GM21381 (cell line): ENCODE measurements around the gene CKLF.

Experiments
- ATAC-seq: cut with Tn5 transposase; IDR thresholded peaks from one replicate; pipeline ENCODE4 v1.9.1; 2021; ENCODE audit warnings: mild to moderate bottlenecking, moderate library complexity; ENCODE audit not compliant: unreplicated experiment

The CKLF gene

DNA sequence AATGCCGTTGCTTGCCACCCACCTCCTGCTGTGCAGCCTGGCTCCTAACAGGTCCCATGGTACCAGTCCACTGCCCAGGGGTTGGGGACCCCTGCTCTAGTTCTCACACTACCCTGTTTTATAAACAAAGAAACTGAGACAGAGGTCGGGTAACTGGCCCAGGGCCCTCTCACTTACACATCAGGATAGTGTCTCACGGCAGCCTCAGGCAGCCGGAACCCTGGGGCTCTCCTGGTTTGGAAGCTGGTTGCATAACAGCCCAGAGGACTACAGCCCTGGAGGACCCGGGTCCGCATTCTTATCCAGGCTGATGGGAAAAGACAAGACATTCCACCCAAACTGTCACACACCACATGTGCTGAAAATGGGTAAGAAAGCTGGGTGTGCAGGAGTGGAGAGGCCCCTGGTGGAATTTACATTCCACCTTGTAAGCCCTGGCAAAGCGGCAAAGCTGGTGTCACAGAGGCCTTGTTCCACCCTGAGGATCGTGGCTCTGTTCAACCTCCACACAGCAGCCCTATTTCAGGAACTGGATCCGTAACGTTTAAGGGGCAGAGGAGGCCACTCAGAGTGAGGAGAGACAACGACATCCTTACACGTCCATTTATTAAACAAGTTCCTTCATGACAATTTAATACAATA lies 61.9 kb downstream of the CKLF start:
- ATAC-seq = no peak
